K562 (cell line): ENCODE data around the gene ETNK2. TPM values are rescaled to one million over a fixed set of nuclear protein-coding genes. Genes with fewer than 3 reads are reported as not detected.
A peak's percentile ranks its signal among the peaks of the same experiment; 100 is the strongest.

ENCODE experiments used
- CBX1 ChIP-seq: sonication (generic); IDR thresholded peaks from 2 replicates; pipeline ENCODE4 v1.6.1; 2016; ENCODE audit warnings: antibody characterized with exemption, low read depth, mild to moderate bottlenecking
- MTA3 ChIP-seq: fragments of 450-650 bp; formaldehyde crosslinking; IDR thresholded peaks from 2 replicates; pipeline ENCODE4 v1.6.1; 2017; ENCODE audit warnings: mild to moderate bottlenecking, borderline replicate concordance
- SMAD1 ChIP-seq: fragments of 150-350 bp; IDR thresholded peaks from 2 replicates; pipeline ENCODE4 v1.6.1; 2014; ENCODE audit warnings: low read length, low read depth; ENCODE audit not compliant: partially characterized antibody
- TRIM28 ChIP-seq: fragments of 450-650 bp; IDR thresholded peaks from 2 replicates; pipeline ENCODE4 v1.6.1; 2017
- ZNF445 ChIP-seq: fragments of 250-450 bp; sonication (Bioruptor Pico); IDR thresholded peaks from 2 replicates; pipeline ENCODE4 v1.4.0; 2020; ENCODE audit warnings: low read depth, mild to moderate bottlenecking, moderate library complexity
- polyA plus RNA-seq, 8 experiments: library from polyadenylated mRNA; depleted of rRNA in 4 of 8; stranded (reverse) in 5 of 8; unstranded in 3 of 8; fragments of >200 nt; fragmentation: Nextera tagmentation in 2 of 8; fragmentation: Illumina TruSeq in 1 of 8; extraction: Ambion mirVana in 2 of 8; extraction: Trizol in 1 of 8; gene quantifications; 2 replicates each; pipeline versions ENCODE4 v1.2.1 to v1.2.3, GENCODE V29; 2011 to 2014; ENCODE audit warnings: inconsistent platforms in 1 of 8, missing spikeins in 1 of 8
- total RNA-seq, 7 experiments: library from RNA; depleted of rRNA in 6 of 7; stranded (reverse); fragments of >200 nt in 6 of 7; fragmentation: Illumina TruSeq in 2 of 7; extraction: Trizol in 2 of 7; gene quantifications; 2 replicates each; pipeline versions ENCODE4 v1.2.1 to v1.2.3, GENCODE V29; 2011 to 2021; ENCODE audit warnings: low replicate concordance in 1 of 7
- TF ChIP-seq, protein P1 (sequence below): fragments of 200-600 bp; sonication (generic); IDR thresholded peaks from one replicate; pipeline ENCODE4 v1.6.1; 2012; ENCODE audit warnings: mild to moderate bottlenecking, low read depth, low read length, inconsistent platforms
- TF ChIP-seq, protein P2 (sequence below): sonication (generic); formaldehyde crosslinking; IDR thresholded peaks from 2 replicates; pipeline ENCODE4 v1.8.1; 2022; ENCODE audit warnings: missing genetic modification reagents
- TF ChIP-seq, protein P3 (sequence below): fragments of 450-650 bp; IDR thresholded peaks from 2 replicates; pipeline ENCODE4 v1.6.1; 2018; ENCODE audit warnings: mild to moderate bottlenecking, low read depth; ENCODE audit not compliant: partially characterized antibody
- TF ChIP-seq, protein P4 (sequence below): fragments of 250-450 bp; sonication (Bioruptor Pico); IDR thresholded peaks from 2 replicates; pipeline ENCODE4 v1.9.0; 2021; ENCODE audit warnings: mild to moderate bottlenecking, inconsistent platforms

ETNK2 gene
- total and polyA plus RNA-seq, 9 of the 15 experiments (the other 6 are each of a cell fraction or from before 2014, with no cell fraction given) = 0.03 to 0.38 (median 0.13) TPM; not detected in 4

DNA sequence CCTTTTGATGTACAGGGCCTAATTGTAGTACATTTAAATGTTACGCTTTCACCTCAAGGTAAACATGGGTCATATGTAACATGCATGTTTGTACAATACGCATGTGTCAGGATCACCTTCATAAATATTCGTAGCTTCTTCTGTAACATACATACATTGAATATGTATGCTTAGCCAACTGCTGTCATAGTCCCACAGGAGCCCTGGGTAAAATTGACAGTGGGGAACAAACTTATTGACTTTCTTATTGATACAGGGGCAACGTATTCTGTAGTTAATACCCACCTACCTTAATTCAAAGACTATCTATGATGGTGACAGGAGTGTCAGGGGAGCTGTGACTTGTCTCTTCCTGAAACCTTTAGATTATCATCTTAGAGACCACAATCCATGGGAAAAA, 18.0 kb upstream of the ETNK2 start (continued):
- TF ChIP-seq, protein P1, sequence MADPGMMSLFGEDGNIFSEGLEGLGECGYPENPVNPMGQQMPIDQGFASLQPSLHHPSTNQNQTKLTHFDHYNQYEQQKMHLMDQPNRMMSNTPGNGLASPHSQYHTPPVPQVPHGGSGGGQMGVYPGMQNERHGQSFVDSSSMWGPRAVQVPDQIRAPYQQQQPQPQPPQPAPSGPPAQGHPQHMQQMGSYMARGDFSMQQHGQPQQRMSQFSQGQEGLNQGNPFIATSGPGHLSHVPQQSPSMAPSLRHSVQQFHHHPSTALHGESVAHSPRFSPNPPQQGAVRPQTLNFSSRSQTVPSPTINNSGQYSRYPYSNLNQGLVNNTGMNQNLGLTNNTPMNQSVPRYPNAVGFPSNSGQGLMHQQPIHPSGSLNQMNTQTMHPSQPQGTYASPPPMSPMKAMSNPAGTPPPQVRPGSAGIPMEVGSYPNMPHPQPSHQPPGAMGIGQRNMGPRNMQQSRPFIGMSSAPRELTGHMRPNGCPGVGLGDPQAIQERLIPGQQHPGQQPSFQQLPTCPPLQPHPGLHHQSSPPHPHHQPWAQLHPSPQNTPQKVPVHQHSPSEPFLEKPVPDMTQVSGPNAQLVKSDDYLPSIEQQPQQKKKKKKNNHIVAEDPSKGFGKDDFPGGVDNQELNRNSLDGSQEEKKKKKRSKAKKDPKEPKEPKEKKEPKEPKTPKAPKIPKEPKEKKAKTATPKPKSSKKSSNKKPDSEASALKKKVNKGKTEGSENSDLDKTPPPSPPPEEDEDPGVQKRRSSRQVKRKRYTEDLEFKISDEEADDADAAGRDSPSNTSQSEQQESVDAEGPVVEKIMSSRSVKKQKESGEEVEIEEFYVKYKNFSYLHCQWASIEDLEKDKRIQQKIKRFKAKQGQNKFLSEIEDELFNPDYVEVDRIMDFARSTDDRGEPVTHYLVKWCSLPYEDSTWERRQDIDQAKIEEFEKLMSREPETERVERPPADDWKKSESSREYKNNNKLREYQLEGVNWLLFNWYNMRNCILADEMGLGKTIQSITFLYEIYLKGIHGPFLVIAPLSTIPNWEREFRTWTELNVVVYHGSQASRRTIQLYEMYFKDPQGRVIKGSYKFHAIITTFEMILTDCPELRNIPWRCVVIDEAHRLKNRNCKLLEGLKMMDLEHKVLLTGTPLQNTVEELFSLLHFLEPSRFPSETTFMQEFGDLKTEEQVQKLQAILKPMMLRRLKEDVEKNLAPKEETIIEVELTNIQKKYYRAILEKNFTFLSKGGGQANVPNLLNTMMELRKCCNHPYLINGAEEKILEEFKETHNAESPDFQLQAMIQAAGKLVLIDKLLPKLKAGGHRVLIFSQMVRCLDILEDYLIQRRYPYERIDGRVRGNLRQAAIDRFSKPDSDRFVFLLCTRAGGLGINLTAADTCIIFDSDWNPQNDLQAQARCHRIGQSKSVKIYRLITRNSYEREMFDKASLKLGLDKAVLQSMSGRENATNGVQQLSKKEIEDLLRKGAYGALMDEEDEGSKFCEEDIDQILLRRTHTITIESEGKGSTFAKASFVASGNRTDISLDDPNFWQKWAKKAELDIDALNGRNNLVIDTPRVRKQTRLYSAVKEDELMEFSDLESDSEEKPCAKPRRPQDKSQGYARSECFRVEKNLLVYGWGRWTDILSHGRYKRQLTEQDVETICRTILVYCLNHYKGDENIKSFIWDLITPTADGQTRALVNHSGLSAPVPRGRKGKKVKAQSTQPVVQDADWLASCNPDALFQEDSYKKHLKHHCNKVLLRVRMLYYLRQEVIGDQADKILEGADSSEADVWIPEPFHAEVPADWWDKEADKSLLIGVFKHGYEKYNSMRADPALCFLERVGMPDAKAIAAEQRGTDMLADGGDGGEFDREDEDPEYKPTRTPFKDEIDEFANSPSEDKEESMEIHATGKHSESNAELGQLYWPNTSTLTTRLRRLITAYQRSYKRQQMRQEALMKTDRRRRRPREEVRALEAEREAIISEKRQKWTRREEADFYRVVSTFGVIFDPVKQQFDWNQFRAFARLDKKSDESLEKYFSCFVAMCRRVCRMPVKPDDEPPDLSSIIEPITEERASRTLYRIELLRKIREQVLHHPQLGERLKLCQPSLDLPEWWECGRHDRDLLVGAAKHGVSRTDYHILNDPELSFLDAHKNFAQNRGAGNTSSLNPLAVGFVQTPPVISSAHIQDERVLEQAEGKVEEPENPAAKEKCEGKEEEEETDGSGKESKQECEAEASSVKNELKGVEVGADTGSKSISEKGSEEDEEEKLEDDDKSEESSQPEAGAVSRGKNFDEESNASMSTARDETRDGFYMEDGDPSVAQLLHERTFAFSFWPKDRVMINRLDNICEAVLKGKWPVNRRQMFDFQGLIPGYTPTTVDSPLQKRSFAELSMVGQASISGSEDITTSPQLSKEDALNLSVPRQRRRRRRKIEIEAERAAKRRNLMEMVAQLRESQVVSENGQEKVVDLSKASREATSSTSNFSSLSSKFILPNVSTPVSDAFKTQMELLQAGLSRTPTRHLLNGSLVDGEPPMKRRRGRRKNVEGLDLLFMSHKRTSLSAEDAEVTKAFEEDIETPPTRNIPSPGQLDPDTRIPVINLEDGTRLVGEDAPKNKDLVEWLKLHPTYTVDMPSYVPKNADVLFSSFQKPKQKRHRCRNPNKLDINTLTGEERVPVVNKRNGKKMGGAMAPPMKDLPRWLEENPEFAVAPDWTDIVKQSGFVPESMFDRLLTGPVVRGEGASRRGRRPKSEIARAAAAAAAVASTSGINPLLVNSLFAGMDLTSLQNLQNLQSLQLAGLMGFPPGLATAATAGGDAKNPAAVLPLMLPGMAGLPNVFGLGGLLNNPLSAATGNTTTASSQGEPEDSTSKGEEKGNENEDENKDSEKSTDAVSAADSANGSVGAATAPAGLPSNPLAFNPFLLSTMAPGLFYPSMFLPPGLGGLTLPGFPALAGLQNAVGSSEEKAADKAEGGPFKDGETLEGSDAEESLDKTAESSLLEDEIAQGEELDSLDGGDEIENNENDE = no peak
- TF ChIP-seq, protein P2, sequence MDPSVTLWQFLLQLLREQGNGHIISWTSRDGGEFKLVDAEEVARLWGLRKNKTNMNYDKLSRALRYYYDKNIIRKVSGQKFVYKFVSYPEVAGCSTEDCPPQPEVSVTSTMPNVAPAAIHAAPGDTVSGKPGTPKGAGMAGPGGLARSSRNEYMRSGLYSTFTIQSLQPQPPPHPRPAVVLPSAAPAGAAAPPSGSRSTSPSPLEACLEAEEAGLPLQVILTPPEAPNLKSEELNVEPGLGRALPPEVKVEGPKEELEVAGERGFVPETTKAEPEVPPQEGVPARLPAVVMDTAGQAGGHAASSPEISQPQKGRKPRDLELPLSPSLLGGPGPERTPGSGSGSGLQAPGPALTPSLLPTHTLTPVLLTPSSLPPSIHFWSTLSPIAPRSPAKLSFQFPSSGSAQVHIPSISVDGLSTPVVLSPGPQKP (CRISPR knock-in tag) = no peak
- TF ChIP-seq CBX1 (0 out of 2 replicates have a peak, but pooled peaks have one; percentile 45), SMAD1 (no peak), TRIM28 (peak; percentile 89; the same call in 1 of the 2 replicates), ZNF445 (CRISPR knock-in tag) (peak; percentile 68; the same call in 1 of the 2 replicates), MTA3 (no peak)
- TF ChIP-seq, protein P3, sequence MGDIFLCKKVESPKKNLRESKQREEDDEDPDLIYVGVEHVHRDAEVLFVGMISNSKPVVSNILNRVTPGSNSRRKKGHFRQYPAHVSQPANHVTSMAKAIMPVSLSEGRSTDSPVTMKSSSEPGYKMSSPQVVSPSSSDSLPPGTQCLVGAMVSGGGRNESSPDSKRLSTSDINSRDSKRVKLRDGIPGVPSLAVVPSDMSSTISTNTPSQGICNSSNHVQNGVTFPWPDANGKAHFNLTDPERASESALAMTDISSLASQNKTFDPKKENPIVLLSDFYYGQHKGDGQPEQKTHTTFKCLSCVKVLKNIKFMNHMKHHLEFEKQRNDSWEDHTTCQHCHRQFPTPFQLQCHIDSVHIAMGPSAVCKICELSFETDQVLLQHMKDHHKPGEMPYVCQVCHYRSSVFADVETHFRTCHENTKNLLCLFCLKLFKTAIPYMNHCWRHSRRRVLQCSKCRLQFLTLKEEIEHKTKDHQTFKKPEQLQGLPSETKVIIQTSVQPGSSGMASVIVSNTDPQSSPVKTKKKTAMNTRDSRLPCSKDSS = peak; percentile 86
- TF ChIP-seq, protein P4, sequence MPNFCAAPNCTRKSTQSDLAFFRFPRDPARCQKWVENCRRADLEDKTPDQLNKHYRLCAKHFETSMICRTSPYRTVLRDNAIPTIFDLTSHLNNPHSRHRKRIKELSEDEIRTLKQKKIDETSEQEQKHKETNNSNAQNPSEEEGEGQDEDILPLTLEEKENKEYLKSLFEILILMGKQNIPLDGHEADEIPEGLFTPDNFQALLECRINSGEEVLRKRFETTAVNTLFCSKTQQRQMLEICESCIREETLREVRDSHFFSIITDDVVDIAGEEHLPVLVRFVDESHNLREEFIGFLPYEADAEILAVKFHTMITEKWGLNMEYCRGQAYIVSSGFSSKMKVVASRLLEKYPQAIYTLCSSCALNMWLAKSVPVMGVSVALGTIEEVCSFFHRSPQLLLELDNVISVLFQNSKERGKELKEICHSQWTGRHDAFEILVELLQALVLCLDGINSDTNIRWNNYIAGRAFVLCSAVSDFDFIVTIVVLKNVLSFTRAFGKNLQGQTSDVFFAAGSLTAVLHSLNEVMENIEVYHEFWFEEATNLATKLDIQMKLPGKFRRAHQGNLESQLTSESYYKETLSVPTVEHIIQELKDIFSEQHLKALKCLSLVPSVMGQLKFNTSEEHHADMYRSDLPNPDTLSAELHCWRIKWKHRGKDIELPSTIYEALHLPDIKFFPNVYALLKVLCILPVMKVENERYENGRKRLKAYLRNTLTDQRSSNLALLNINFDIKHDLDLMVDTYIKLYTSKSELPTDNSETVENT (CRISPR knock-in tag) = no peak
